Body of pancreas (tissue), 4 donors: ENCODE results near the gene SEMA4C.

ENCODE experiments used
- CTCF ChIP-seq, 7 experiments: fragments of 450-650 bp in 4 of 7; fragments of 200-600 bp in 3 of 7; sonication (generic) in 3 of 7; IDR thresholded peaks; one replicate each; pipeline ENCODE4 v1.5.1; 2016 to 2019; ENCODE audit warnings: antibody characterized with exemption in 7 of 7
- POLR2A ChIP-seq, 3 donors: fragments of 450-650 bp; IDR thresholded peaks; one replicate each; pipeline ENCODE4 v1.6.1; 2016; ENCODE audit warnings: antibody characterized with exemption in 3 of 3, mild to moderate bottlenecking in 2 of 3

GRCh38 chr2:96874198-96874831 lies 4.4 kb upstream of the SEMA4C start:
- TF ChIP-seq CTCF (IDR thresholded peaks at IDR 0.05) (no peak), POLR2A (IDR thresholded peaks at IDR 0.05) (peak in 2 of 3 donors; percentile 21 to 29)
